ENCODE results near the gene ADAMTS6.

Gene ADAMTS6

GRCh38 chr5:65103756-65104440, 377.8 kb downstream of the ADAMTS6 start:
- no peak for DNase-seq (ENCODE audit: low spot score)

- peak; percentile 36 for DNase-seq (ENCODE audit: low spot score)
Measured at GRCh38 chr5:65102976-65103711, 378.6 kb downstream of the ADAMTS6 start.

GRCh38 chr5:65102371-65102975, 379.2 kb downstream of the ADAMTS6 start:
- no peak for DNase-seq (ENCODE audit: low spot score)

- no peak for DNase-seq (ENCODE audit: low spot score)
Measured at GRCh38 chr5:65101632-65102100, 380.1 kb downstream of the ADAMTS6 start.

GRCh38 chr5:65100911-65101631, 380.6 kb downstream of the ADAMTS6 start:
- DNase-seq (ENCODE audit: low spot score): peak; percentile 49

Small RNAs within 50 kb of the gene (small RNA-seq; reads per million reads assigned to genes)
- gene RF00019: 0 reads per million in 2 experiments

Measured in SK-N-DZ (cell line).